Measurements from ENCODE around the gene CNEP1R1. TPM values are rescaled to one million over a fixed set of nuclear protein-coding genes. Genes with fewer than 3 reads are reported as not detected.

CNEP1R1 gene, protein sequence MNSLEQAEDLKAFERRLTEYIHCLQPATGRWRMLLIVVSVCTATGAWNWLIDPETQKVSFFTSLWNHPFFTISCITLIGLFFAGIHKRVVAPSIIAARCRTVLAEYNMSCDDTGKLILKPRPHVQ
- total RNA-seq: 20.2 and 25.8 TPM in 2 replicates

DNA sequence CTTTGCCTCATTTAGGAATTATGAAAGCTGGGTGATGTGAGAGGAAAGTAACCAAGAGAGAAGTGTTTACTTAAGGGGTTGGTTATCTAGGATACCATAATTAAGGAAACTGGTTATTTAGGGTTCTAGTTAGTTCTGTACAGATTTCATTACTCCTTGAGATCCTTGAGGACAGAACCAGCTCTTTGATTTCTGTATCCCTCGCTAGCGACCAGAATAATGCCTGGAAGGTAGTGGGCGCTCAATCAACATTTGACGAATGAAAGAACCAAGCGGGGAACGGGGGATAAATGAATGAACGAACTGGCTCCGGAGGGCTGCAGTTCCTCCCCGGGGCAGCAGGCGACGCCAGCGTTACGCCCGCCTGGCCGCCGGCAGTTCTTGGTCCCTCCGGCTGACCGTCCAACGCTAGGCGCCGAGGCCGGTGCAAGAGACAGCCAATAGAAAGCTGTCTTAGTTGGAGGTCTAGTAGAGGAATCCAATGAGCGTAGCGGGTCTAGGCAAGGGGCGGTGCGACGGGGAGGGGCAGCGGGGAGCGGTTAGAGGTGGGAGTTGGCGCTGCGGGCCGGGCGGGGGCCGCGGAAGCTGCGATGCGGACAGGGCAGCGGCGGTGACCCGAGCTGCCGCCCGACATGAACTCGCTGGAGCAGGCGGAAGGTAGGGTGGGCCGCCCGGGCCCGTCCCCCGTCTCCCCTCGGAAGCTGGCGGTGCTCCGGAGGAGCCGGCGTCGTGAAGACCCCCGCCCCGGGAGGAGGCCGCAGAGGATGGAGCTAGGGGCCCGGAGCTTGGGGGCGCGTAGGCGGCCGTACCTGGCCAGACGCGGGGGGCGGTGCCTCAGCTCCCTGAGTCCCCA lies at the start of gene CNEP1R1:
Gene CNEP1R1 (plus strand): TSS at position 542 of the 853 bp plus-strand sequence. CDS start 91 bp downstream, at position 633.

DNA sequence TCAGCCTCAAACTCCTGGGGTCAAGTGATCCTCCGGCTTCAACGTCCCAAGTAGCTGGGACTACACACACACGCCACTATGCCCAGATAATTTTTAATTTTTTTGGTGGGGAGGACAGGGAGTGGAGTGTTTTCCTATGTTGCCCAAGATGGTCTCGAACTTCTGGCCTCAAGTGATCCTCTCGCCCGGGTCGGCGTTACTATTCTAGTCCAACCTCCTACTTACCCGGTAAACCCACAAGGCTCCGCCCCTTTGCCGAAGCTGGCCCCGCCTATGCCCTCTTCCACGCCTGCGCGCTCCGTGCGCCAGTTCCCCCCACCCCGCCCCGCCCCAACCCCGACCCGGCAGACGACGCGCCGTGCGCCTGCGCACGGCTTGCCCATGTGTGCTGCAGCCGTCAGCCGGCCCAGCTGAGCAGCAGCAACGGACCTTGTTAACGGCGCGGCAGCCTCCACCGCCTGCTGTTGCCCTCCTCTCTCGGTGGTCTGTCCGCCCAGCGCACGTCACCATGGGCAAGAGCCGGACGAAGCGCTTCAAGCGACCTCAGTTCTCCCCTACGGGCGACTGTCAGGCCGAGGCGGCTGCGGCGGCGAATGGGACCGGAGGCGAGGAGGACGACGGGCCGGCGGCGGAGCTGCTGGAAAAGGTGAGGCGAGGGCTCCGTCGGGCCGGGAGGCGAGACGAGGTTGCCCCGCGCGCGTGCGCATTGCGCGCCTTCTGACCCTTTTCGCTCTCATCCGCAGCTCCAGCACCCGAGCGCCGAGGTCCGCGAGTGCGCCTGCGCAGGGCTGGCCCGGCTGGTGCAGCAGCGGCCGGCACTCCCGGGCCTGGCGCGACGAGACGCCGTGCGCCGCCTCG lies 40.8 kb downstream of the CNEP1R1 start, which contains the start of gene HEATR3:
Gene HEATR3 (plus strand): TSS at position 347 of the 858 bp plus-strand sequence. CDS start 162 bp downstream, at position 509.

Small RNAs within 50 kb of the gene (small RNA-seq; reads per million reads assigned to genes)
- not detected for gene RF00017

Other genes starting within 250 kb of the CNEP1R1 start
- gene ZNF423, start 169.1 kb upstream of the CNEP1R1 start, total RNA-seq: 2.3 and 2.9 TPM in 2 replicates
- 16.5 and 33.2 TPM in 2 replicates for gene HEATR3, start 40.7 kb downstream of the CNEP1R1 start, total RNA-seq
- gene TENT4B, start 128.1 kb downstream of the CNEP1R1 start, total RNA-seq: 6.2 and 12.7 TPM in 2 replicates
- 52.5 and 61.2 TPM in 2 replicates for gene ADCY7, start 241.3 kb downstream of the CNEP1R1 start, total RNA-seq

Data from subcutaneous preadipocyte (primary cell).